ENCODE results near the gene EXOC4. TPM values are rescaled to one million over a fixed set of nuclear protein-coding genes. Genes with fewer than 3 reads are reported as not detected.

The EXOC4 gene
- total and polyA plus RNA-seq, 2 of the 13 experiments (the other 11 are each of a cell fraction or from before 2014, with no cell fraction given) = 22.5 to 39.0 TPM

- TF ChIP-seq EP300 (IDR thresholded peaks at IDR 0.05; ENCODE audit: low read depth in 2 of 2, low read length in 2 of 2) = no peak
- TF ChIP-seq EP300 (CRISPR knock-in tag; IDR thresholded peaks at IDR 0.05; ENCODE audit: borderline replicate concordance) = no peak
- no peak for TF ChIP-seq ZNF687 (CRISPR knock-in tag; IDR thresholded peaks at IDR 0.05)
- TF ChIP-seq CENPBD1 (CRISPR knock-in tag; IDR thresholded peaks at IDR 0.05; ENCODE audit: borderline replicate concordance, low read depth) = no peak
These were observed 228.8 kb downstream of the EXOC4 start (continued) for GRCh38 chr7:133481676-133482075.

GRCh38 chr7:133482599-133482998 is 229.7 kb downstream of the EXOC4 start:
- ATAC-seq = no peak
- FAIRE-seq = no peak
- no peaks in the 10 kb centered on the region for H3K9me3 ChIP-seq (ENCODE audit: low read length)
- WGBS (ENCODE audit: low lambda C conversion rate) = 100% methylated on average over 1 of the region's 1 CpG
- DNase-seq (ENCODE audit: low spot score) = no peak
- BruUV-seq (replicated peaks) = no TSS peak
- H3K27me3 ChIP-seq (ENCODE audit: control insufficient read depth in 1 of 2, insufficient read depth in 2 of 2, low read length in 2 of 2) = no peaks in the 10 kb centered on the region
- POLR2A ChIA-PET = no interaction called here
- peaks cover 1 to 8% of the 10 kb centered on the region in 2 experiments; a peak in 1 of 5 replicates for H3K36me3 ChIP-seq (replicated peaks in 1 of 2; ENCODE audit: control insufficient read depth in 1 of 2, insufficient read depth in 2 of 2, low read length in 2 of 2)
- no peaks in the 10 kb centered on the region for H3K79me2 ChIP-seq (ENCODE audit: insufficient read depth, low read length)
- no peak overlapping the region for H3K27ac ChIP-seq (ENCODE audit: extremely low read length, insufficient read depth, low read length)
- no peak overlapping the region for H2AFZ ChIP-seq (ENCODE audit: low read length)
- H3K9ac ChIP-seq (ENCODE audit: insufficient read depth, low read depth, low read length) = no peak overlapping the region
- TF ChIP-seq NCOA1 (CRISPR knock-in tag; IDR thresholded peaks at IDR 0.05) (no peak), DMTF1 (CRISPR knock-in tag; IDR thresholded peaks at IDR 0.05) (no peak), ZNF430 (CRISPR knock-in tag; IDR thresholded peaks at IDR 0.05) (no peak), MXD3 (CRISPR knock-in tag; IDR thresholded peaks at IDR 0.05) (no peak), MBNL3 (CRISPR knock-in tag; conservative IDR thresholded peaks at IDR 0.05) (no peak), TEAD3 (CRISPR knock-in tag; optimal IDR thresholded peaks at IDR 0.05; ENCODE audit: borderline replicate concordance) (no peak), NR2F6 (IDR thresholded peaks at IDR 0.05) (no peak), NR2F6 (CRISPR knock-in tag; IDR thresholded peaks at IDR 0.05) (no peak), ZBTB42 (CRISPR knock-in tag; IDR thresholded peaks at IDR 0.05) (no peak)
- H3K4me3 ChIP-seq (replicated peaks in 1 of 3; ENCODE audit: insufficient read depth in 1 of 3, low read depth in 2 of 3, low read length in 3 of 3) = no peak overlapping the region
- intact Hi-C loops (cut with micrococcal nuclease; ENCODE audit: unreplicated experiment) = no loop called here
- H3K4me1 ChIP-seq (ENCODE audit: insufficient read depth, low read length) = peaks cover 7% of the 10 kb centered on the region; the same call in 1 of the 2 replicates
- CTCF ChIA-PET (ENCODE audit: low intra/inter-chr PET ratio, low total read pairs) = no interaction called here
- H3K4me2 ChIP-seq (ENCODE audit: low read depth, low read length) = no peak overlapping the region
- no peaks in the 10 kb centered on the region for H4K20me1 ChIP-seq (ENCODE audit: insufficient read depth, low read length)
- in situ Hi-C loops (cut with HindIII; ENCODE audit: extremely low pct_ligation_motif_present, low pct_unique_long_range_greater_than_20kb) = no loop called here

Data from HepG2 (cell line).